Right lobe of liver (tissue), 4 donors: ENCODE measurements around the gene MIOX.

Source experiments
- CTCF ChIP-seq, 4 donors: fragments of 200-600 bp in 3 of 4; fragments of 450-650 bp in 1 of 4; IDR thresholded peaks; one replicate each; pipeline versions ENCODE4 v1.5.1 to v1.8.0; 2016 to 2022; ENCODE audit warnings: antibody characterized with exemption in 4 of 4, mild to moderate bottlenecking in 2 of 4
- POLR2A ChIP-seq: fragments of 450-650 bp; IDR thresholded peaks from one replicate; pipeline ENCODE4 v1.6.1; 2017; ENCODE audit warnings: antibody characterized with exemption, mild to moderate bottlenecking
- donor health status: DM: no; HTN: no; CAD: no.
- donor health status: DM: no; HTN: no; CAD: no.
- donor health status: DM: no; HTN: yes; CAD: no.

GRCh38 chr22:50490531-50491308 lies 4.1 kb downstream of the MIOX start:
- TF ChIP-seq POLR2A, result no peak
- no peak for TF ChIP-seq CTCF (IDR thresholded peaks at IDR 0.05)
